Fibroblast of pulmonary artery (primary cell): ENCODE data around the gene GRIPAP1.

ENCODE experiments used
- DNase-seq: peaks from one replicate; pipeline ENCODE4 v3.0.0-alpha.2; 2010; ENCODE audit warnings: low read depth
- H3K4me3 ChIP-seq: replicated peaks from 2 replicates; pipeline ENCODE4 v1.5.1; 2011; ENCODE audit warnings: low read depth, mild to moderate bottlenecking, control low read depth, low read length, moderate library complexity
- TF ChIP-seq, protein P1 (sequence below): IDR thresholded peaks from 2 replicates; pipeline ENCODE4 v1.5.1; 2011; ENCODE audit warnings: mild to moderate bottlenecking, control low read depth, low read length, inconsistent platforms; ENCODE audit errors: missing control alignments

The GRIPAP1 gene

DNA sequence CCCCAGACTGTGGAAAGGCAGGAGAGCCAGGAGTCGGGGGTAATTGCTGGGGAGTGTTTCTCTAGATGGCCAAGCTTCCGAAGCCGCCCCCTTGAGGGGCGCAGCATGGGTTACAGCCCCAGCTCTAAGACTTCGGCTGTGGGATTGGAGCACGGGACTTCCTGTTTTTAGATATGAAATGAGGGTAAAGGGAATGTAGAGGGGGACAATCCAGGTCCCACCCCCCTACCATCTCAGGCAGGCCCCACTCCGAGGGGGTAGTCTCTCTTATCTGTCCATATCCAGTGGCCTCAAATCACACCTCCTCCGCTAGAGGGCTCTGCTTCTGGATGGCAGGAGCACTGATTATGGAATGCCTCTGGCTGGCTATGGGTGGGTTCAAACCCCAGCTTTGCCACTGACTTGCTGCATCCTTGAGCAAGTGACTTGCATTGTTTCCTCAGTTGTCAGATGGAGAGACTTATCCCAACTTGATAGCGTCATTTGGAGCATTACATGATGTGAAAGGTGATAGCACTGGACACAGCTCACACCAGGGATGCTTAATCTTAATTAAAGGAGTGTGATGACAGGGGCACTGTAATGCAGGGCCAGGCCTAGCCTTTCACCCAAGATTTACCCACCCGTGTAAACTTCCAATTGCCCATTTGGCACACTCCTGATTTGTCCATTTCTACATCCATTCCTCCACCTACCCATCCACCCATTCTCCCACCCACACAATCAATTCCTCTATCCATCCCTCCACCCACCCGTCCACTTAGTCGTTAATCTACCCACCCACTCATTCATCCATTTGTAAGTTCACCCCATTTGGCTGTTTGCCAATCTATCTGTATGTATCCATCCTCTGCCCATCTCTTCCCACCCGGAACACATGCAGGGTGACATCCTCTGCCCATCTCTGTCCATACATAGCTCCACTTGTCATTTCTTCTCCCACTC lies 29.6 kb downstream of the GRIPAP1 start:
- H3K4me3 ChIP-seq: peak overlapping the region; percentile 51
- peak; percentile 57 for DNase-seq
- TF ChIP-seq, protein P1, sequence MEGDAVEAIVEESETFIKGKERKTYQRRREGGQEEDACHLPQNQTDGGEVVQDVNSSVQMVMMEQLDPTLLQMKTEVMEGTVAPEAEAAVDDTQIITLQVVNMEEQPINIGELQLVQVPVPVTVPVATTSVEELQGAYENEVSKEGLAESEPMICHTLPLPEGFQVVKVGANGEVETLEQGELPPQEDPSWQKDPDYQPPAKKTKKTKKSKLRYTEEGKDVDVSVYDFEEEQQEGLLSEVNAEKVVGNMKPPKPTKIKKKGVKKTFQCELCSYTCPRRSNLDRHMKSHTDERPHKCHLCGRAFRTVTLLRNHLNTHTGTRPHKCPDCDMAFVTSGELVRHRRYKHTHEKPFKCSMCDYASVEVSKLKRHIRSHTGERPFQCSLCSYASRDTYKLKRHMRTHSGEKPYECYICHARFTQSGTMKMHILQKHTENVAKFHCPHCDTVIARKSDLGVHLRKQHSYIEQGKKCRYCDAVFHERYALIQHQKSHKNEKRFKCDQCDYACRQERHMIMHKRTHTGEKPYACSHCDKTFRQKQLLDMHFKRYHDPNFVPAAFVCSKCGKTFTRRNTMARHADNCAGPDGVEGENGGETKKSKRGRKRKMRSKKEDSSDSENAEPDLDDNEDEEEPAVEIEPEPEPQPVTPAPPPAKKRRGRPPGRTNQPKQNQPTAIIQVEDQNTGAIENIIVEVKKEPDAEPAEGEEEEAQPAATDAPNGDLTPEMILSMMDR: peak; percentile 55

DNA sequence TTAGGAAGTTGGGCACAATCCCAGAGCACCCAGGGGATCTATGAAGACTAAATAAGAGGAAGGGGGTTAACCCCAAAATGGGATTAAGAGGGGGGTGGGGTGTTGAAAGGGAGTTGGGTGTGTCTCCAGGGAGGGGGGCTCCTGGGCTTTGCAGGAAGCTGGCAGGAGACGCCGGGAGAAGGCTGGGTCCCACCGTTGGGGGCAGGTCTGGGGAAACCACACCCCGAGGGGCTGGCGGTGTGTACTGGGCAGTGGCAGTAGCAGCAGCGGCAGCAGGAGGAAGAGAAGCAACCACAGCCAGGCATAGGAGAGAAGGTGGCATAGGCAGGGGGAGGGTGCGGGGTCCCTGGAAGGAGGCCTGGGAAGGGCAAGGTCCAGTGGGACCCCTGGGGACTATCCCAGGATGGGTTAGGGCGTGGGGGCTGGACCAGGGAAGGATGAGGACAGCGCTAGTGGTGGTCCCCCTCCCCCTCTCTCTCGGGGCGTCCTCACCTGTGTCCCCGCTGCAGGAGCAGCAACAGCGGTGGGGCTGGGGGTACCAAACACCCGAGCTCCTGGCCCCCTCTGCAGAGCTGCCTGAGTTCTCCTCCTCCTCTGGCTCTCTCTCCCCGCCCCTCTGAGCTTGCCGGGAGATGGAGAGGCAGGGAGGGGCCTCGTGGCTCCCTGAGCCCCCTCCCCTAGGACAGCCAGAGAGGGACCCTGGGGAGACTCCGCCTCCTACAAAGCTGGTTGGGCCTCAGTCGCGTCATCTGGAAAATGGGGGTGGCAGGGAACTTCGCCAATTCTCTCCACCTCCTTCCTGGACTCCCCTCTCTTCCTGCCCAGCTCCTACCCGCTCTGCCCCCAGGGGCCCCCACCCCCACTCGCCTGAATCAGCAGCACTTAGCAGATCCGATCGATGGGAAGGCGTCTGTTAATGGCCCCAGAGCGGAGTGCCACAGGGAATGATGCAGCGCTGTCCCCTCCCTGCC lies 30.5 kb downstream of the GRIPAP1 start, which contains the start of gene KCND1:
Gene KCND1, minus strand, starts transcription at position 596 of the 971 bp plus-strand sequence. CDS start 1,573 bp downstream, outside the sequence.
- peak within 1 kb of the TSS; percentile 51 for H3K4me3 ChIP-seq
- DNase-seq: peak; percentile 68
- TF ChIP-seq, protein P1: no peak

DNA sequence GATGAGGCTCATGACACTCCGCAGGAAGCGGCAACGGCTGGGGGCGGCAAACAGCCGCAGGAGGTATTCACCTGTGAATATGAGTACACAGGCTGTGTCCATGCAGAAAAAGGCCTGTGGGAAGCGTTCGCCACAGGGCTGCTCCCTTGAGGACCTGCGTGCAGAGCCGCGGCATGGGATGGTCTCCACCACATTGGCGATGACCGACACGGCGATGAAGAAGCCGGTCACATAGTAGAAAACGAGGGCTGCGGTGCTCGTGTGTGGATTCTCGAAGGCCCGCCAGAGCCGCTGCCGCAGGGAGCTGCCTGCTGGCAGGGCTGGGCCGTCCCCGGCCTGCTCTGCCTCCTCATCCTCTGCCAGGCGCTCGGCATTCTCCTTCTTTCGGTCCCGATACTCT lies 32.6 kb downstream of the GRIPAP1 start:
- H3K4me3 ChIP-seq: no peak overlapping the region
- TF ChIP-seq, protein P1: no peak
- DNase-seq: no peak

GRCh38 chrX:48968377-48968776 lies 33.7 kb downstream of the GRIPAP1 start:
- no peak for DNase-seq
- TF ChIP-seq, protein P1: no peak
- no peak overlapping the region for H3K4me3 ChIP-seq

DNA sequence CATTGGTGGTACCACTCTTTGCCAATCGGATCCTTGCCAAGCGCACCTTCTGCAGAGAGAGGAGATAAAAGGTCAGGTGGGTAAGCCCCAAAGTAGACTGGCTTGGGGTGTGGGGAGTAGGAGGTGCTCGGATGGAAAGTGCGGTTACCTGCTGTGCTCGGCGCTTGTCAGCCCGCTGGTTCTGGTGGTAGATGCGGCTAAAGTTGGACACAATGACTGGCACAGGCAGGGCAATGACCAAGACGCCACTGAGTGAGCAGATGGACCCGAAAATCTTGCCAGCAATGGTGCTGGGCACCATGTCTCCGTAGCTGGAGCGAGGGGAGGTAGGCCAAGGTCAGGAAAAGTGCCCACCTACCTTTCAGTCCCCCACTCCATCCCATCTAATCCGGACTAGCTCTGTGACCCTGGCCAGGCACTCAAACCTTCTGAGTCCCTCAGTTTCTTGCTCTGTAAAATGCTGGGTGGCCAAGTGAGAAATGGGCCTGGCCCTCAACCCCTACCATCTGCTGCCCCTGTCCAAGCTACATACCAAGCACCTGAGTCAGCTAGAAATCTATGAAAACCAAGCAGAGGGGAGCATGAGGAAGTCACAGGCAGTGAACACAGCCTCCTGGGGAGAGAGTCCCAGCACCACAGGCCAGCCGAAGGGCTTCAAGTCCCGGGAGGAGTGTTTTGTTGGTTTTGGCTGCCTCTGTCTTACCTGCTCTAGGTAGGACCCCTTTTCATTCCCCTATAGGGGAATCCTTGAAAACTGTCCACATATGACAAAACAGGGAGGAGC lies 35.1 kb downstream of the GRIPAP1 start:
- peak; percentile 21 for DNase-seq
- TF ChIP-seq, protein P1: no peak

DNA sequence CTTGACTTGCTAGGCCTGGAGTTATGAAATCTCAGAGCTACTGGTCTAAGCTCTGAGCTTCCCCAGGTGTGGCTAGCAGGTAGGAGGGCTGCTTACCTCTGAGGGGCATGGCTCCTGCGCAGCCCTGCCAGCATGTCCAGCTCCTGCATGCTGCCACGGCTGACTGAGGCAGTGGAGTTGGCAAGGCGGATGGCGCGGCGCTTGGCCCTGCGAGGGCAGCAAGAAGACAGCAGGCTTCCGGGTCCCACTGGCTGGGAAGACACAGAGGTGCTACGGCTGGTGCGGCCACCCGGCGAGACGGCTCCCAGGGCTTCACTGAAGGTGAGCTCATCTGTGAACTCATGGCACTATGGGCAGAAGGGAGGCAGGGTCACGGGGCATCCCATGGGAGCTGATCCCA lies 36.1 kb downstream of the GRIPAP1 start:
- H3K4me3 ChIP-seq: no peak overlapping the region
- TF ChIP-seq, protein P1: no peak
- DNase-seq: no peak

More for the DNA sequence above, 35.1 kb downstream of the GRIPAP1 start:
- no peak overlapping the region for H3K4me3 ChIP-seq
